Brain microvascular endothelial cell (primary cell): ENCODE measurements around the gene NIPAL1.

ENCODE experiments used
- DNase-seq: peaks from one replicate; pipeline ENCODE4 v3.0.0-alpha.2; 2020
- H3K27ac ChIP-seq: fragments of 250-450 bp; sonication (Bioruptor Pico); 2 replicates; pipeline ENCODE4 v1.5.1; 2020; ENCODE audit warnings: mild to moderate bottlenecking, moderate library complexity
- H3K27me3 ChIP-seq: fragments of 250-450 bp; sonication (Bioruptor Pico); replicated peaks from 2 replicates; pipeline ENCODE4 v1.5.1; 2020; ENCODE audit warnings: mild to moderate bottlenecking
- H3K36me3 ChIP-seq: fragments of 250-450 bp; sonication (Bioruptor Pico); replicated peaks from 2 replicates; pipeline ENCODE4 v1.5.1; 2020; ENCODE audit warnings: mild to moderate bottlenecking
- H3K4me3 ChIP-seq: 2 replicates; pipeline ENCODE4 v1.5.1; 2011; ENCODE audit warnings: low read depth, mild to moderate bottlenecking, control low read depth, low read length, moderate library complexity
- in situ Hi-C: cut with HindIII; loops from 2 replicates; pipeline ENCODE4 v1.10.0; 2017; ENCODE audit warnings: low sequenced_read_pairs, low pct_ligation_motif_present
- TF ChIP-seq, protein P1 (sequence below): IDR thresholded peaks from 2 replicates; pipeline ENCODE4 v1.5.1; 2011; ENCODE audit warnings: low read depth, mild to moderate bottlenecking, moderate library complexity, low read length, control low read depth, inconsistent platforms; ENCODE audit errors: missing control alignments

Gene NIPAL1

GRCh38 chr4:48011722-48012121, 4.8 kb upstream of the NIPAL1 start:
- Histone ChIP-seq H3K36me3 (no peaks in the 10 kb centered on the region), H3K27me3 (no peaks in the 10 kb centered on the region), H3K4me3 (no peak overlapping the region), H3K27ac (no peak overlapping the region)
- in situ Hi-C loops = no loop called here
- no peak for DNase-seq
- TF ChIP-seq, protein P1, sequence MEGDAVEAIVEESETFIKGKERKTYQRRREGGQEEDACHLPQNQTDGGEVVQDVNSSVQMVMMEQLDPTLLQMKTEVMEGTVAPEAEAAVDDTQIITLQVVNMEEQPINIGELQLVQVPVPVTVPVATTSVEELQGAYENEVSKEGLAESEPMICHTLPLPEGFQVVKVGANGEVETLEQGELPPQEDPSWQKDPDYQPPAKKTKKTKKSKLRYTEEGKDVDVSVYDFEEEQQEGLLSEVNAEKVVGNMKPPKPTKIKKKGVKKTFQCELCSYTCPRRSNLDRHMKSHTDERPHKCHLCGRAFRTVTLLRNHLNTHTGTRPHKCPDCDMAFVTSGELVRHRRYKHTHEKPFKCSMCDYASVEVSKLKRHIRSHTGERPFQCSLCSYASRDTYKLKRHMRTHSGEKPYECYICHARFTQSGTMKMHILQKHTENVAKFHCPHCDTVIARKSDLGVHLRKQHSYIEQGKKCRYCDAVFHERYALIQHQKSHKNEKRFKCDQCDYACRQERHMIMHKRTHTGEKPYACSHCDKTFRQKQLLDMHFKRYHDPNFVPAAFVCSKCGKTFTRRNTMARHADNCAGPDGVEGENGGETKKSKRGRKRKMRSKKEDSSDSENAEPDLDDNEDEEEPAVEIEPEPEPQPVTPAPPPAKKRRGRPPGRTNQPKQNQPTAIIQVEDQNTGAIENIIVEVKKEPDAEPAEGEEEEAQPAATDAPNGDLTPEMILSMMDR = no peak

DNA sequence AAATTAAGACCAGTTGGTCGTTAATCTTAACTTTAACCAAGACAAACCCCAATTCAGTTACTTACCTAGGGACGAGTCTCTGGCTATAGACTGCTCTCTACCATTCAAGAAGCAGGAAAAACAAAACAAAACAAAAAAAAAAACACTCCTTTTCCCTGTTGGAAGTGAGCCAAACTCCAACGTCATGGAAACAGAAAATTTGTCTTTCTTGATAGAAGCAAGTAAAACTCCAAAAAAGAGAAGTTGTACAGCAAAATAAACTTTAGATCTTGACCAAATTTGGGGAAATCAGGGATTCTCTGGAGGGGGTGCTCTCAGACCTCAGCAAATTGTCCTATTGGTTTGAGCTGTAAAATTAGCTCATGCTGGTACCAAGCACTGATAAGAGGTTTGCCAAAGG, 3.7 kb upstream of the NIPAL1 start:
- no peaks in the 10 kb centered on the region for H3K27me3 ChIP-seq
- no peak overlapping the region for H3K4me3 ChIP-seq
- TF ChIP-seq, protein P1 = no peak
- DNase-seq = no peak
- no peaks in the 10 kb centered on the region for H3K36me3 ChIP-seq
- H3K27ac ChIP-seq = no peak overlapping the region
- in situ Hi-C loops = no loop called here

- H3K27ac ChIP-seq = no peak overlapping the region
- TF ChIP-seq, protein P1 = no peak
- no peak overlapping the region for H3K4me3 ChIP-seq
- in situ Hi-C loops = no loop called here
- no peak for DNase-seq
- no peaks in the 10 kb centered on the region for H3K36me3 ChIP-seq
- H3K27me3 ChIP-seq = no peaks in the 10 kb centered on the region
Measured at GRCh38 chr4:48015216-48015615, 1.4 kb upstream of the NIPAL1 start.

DNA sequence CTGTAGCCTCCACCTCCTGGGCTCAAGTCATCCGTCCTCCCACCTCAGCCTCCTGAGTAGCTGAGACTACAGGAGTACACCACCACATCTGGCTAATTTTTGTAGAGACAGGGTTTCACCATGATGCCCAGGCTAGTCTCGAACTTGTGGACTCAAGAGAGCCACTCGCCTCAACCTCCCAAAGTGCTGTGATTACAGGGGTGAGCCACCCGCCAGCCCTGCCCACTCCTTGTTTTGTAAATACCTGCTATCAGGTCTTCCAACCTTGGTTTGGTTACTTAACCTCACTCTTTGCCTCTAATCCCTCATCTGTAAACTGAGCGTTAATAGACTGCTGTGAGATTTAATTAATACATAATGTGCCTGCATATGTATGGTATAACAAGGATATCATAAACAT, 894 bp upstream of the NIPAL1 start:
- Histone ChIP-seq H3K4me3 (no peak overlapping the region), H3K27ac (no peak overlapping the region), H3K36me3 (no peaks in the 10 kb centered on the region), H3K27me3 (no peaks in the 10 kb centered on the region)
- TF ChIP-seq, protein P1 = no peak
- no peak for DNase-seq
- in situ Hi-C loops = no loop called here

DNA sequence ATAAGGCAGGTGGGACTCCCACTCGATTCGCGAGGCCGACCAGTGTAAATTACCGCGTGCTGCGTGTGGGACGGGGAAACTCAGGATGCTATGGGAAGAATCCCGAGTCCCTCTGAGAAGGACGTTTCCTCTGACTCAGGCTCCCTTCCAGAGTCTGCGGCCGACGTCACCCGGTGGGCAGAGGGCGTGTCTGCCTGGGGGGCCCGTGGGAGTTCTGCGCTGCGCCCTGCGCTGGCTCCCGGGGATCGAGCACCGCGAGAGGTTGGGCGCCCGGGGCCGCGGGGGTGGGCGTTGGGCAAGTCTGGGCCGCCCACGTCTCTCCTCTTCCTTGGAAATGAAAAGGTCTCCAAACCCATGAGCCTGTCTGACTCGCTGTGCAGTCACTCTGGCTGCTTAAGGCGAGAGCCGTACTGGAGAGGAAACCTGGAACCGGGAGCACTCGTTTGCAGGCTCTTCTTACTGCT, 568 bp downstream of the NIPAL1 start:
- TF ChIP-seq, protein P1 = no peak
- DNase-seq = peak; percentile 83
- Histone ChIP-seq H3K4me3 (peak overlapping the region; percentile 83), H3K27ac (peak overlapping the region; percentile 86), H3K27me3 (no peaks in the 10 kb centered on the region), H3K36me3 (no peaks in the 10 kb centered on the region)
- in situ Hi-C loops = no loop called here

DNA sequence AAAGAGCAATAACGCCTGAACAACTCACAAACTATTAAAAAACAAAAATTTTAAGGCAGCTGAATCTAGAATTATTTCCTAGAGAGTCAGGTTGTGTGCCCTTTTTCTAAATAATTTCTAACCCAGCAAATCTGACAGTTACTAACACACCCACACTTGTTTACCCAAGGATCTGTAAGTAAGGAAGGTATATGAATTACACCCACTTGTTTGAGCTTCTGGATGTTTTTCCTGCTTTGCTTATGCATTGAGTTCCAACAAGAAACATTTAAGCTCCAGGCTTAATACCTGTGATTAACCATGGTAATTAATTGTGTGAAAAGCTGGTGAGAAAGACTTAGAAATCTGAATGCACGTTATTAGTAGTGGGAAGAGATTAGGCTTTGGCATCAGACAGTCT, 1.5 kb downstream of the NIPAL1 start:
- in situ Hi-C loops = no loop called here
- TF ChIP-seq, protein P1 = no peak
- no peaks in the 10 kb centered on the region for H3K36me3 ChIP-seq
- H3K27ac ChIP-seq = no peak overlapping the region
- DNase-seq = no peak
- H3K27me3 ChIP-seq = no peaks in the 10 kb centered on the region
- no peak overlapping the region for H3K4me3 ChIP-seq
